ENCODE data around the gene ZMYND10. TPM values are rescaled to one million over a fixed set of nuclear protein-coding genes. Genes with fewer than 3 reads are reported as not detected.

The ZMYND10 gene
- total RNA-seq, 1 donor from 2014 or later: 0.39 TPM

DNA sequence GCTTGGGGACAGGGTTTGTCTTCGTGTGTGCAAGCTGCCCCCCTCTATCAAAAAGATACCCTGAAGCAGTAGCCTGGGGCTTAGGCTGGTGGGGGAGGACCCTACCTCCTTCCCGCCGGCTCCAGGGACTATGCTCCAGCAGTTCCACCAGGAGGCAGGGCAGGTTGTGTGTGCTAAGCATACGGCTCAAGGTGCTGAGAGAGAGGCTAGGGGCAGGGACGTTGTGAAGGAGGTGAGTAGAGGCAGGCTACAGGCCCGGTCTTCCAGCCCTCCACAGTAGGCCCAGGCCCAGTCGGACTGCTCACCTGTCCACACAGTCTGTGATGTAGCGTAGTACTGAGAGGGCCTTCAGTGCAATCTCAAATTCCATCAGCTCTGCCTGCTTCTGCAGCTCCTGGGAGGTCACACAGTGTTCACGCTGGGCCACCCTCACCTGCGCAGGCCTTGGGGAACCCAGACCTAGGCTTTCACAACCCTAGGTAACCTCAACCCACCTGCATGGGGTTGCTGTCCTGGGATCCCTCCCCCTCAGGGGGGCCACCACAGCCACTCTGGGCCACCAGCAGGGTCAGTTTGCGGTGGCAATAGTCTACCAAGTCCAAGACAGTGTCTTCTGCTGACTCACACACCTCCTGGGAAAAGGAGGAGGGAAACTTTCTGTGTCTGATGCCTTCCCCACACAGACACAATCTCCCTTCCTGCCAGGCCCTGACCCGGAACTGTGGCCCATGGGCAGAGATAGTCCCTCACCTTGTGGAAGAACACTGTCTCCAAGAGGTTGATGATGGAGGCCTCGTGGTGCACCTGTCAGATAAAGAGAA lies 2.5 kb downstream of the ZMYND10 start:
- H3K9me3 ChIP-seq (ENCODE audit: insufficient read depth, low read depth, low read length): no peaks in the 10 kb centered on the region
- Mint-ChIP-seq H3K9me3 (ENCODE audit: unreplicated experiment) (peaks cover 6% of the 10 kb centered on the region), H3K27me3 (ENCODE audit: low read depth, unreplicated experiment) (peaks cover 36% of the 10 kb centered on the region), H3K4me3 (ENCODE audit: unreplicated experiment) (no peak overlapping the region), H3K4me1 (ENCODE audit: low read depth, unreplicated experiment) (peaks cover 9% of the 10 kb centered on the region), H3K36me3 (ENCODE audit: low read depth, unreplicated experiment) (no peaks in the 10 kb centered on the region), H3K27ac (ENCODE audit: unreplicated experiment) (no peak overlapping the region)
- no peaks in the 10 kb centered on the region for H3K27me3 ChIP-seq (ENCODE audit: insufficient read depth, low read length)
- TF ChIP-seq EZH2 (IDR thresholded peaks at IDR 0.05; ENCODE audit: insufficient read depth, low read length): no peak
- TF ChIP-seq CTCF (IDR thresholded peaks at IDR 0.05; ENCODE audit: insufficient read depth, low read depth, low read length): no peak
- no peak overlapping the region for H3K4me3 ChIP-seq (ENCODE audit: insufficient read depth, low read depth, low read length)
- H3K36me3 ChIP-seq (ENCODE audit: insufficient read depth, low read length): no peaks in the 10 kb centered on the region
- peaks cover 4% of the 10 kb centered on the region for H4K20me1 ChIP-seq (ENCODE audit: insufficient read depth, low read length)
- no peaks in the 10 kb centered on the region for H3K79me2 ChIP-seq (ENCODE audit: insufficient read depth, low read length)
- no peak overlapping the region for H2AFZ ChIP-seq (ENCODE audit: low read depth, low read length)
- H3K4me1 ChIP-seq (ENCODE audit: insufficient read depth, low read length): peaks cover 18% of the 10 kb centered on the region
- FAIRE-seq (no peak), DNase-seq (ENCODE audit: low read depth) (no peak)
- no peak overlapping the region for H3K9ac ChIP-seq (ENCODE audit: low read length)
- H3K4me2 ChIP-seq (ENCODE audit: low read length): no peak overlapping the region
- no peak overlapping the region for H3K27ac ChIP-seq (ENCODE audit: low read depth, low read length)

DNA sequence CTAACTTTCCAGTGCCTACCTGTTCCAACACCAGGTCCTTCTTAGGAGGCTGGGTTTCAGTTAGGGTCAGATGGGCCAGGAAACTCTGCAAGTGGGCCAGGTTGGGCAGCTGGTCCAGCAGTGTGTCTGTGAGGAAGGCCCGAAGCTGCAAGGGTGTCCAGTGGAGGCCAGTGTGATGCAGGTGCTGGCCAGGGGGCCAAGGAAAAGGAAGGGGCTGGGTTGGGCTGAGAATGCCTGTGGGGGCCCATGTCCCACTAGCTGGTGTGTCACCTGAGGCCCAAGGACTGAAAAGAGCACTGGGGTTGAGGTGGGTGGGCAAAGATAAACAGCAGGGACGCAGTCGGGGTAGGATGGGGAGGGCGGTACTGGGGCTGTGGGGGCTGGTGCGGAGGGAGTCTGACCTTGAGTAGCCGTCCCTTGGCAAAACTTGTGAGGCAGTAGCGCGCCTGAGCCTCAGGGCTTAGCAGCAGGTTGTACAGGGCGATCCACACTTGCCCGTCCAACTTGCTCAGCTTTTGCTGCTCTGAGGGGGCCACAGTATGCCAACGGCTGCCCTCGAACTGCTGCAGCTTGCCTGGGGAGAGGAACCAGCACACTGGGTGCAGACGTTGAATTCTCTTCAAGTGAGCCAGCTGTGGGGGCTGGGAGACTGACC lies 3.4 kb downstream of the ZMYND10 start:
- H3K27me3 Mint-ChIP-seq (ENCODE audit: low read depth, unreplicated experiment): peaks cover 36% of the 10 kb centered on the region
- Histone ChIP-seq H3K36me3 (ENCODE audit: insufficient read depth, low read length) (no peaks in the 10 kb centered on the region), H3K9me3 (ENCODE audit: insufficient read depth, low read depth, low read length) (no peaks in the 10 kb centered on the region), H3K9ac (ENCODE audit: low read length) (no peak overlapping the region), H3K4me1 (ENCODE audit: insufficient read depth, low read length) (peaks cover 24% of the 10 kb centered on the region), H4K20me1 (ENCODE audit: insufficient read depth, low read length) (no peaks in the 10 kb centered on the region), H2AFZ (ENCODE audit: low read depth, low read length) (no peak overlapping the region), H3K4me2 (ENCODE audit: low read length) (no peak overlapping the region), H3K4me3 (ENCODE audit: insufficient read depth, low read depth, low read length) (no peak overlapping the region), H3K27ac (ENCODE audit: low read depth, low read length) (no peak overlapping the region), H3K79me2 (ENCODE audit: insufficient read depth, low read length) (no peaks in the 10 kb centered on the region), H3K27me3 (ENCODE audit: insufficient read depth, low read length) (no peaks in the 10 kb centered on the region)
- DNase-seq (ENCODE audit: low read depth) (no peak), FAIRE-seq (no peak)
- H3K4me1 Mint-ChIP-seq (ENCODE audit: low read depth, unreplicated experiment): peaks cover 10% of the 10 kb centered on the region
- peaks cover 6% of the 10 kb centered on the region for H3K9me3 Mint-ChIP-seq (ENCODE audit: unreplicated experiment)
- H3K36me3 Mint-ChIP-seq (ENCODE audit: low read depth, unreplicated experiment): no peaks in the 10 kb centered on the region
- no peak for TF ChIP-seq CTCF (IDR thresholded peaks at IDR 0.05; ENCODE audit: insufficient read depth, low read depth, low read length)
- no peak for TF ChIP-seq EZH2 (IDR thresholded peaks at IDR 0.05; ENCODE audit: insufficient read depth, low read length)
- no peak overlapping the region for H3K4me3 Mint-ChIP-seq (ENCODE audit: unreplicated experiment)
- H3K27ac Mint-ChIP-seq (ENCODE audit: unreplicated experiment): no peak overlapping the region

All from astrocyte (in vitro differentiated cells and primary cell).